Fibroblast of the aortic adventitia (primary cell): ENCODE data around the gene NDE1. TPM values are rescaled to one million over a fixed set of nuclear protein-coding genes. Genes with fewer than 3 reads are reported as not detected.

Source experiments
- DNase-seq: peaks from one replicate; pipeline ENCODE4 v3.0.0-alpha.2; 2010; ENCODE audit warnings: low read depth
- H3K4me3 ChIP-seq: 2 replicates; pipeline ENCODE4 v1.5.1; 2011; ENCODE audit warnings: low read depth, mild to moderate bottlenecking, control low read depth, low read length, moderate library complexity
- CTCF ChIP-seq: IDR thresholded peaks from 2 replicates; pipeline ENCODE4 v1.5.1; 2011; ENCODE audit warnings: mild to moderate bottlenecking, low read length, control low read depth, inconsistent platforms; ENCODE audit not compliant: insufficient read depth
- total RNA-seq: library from RNA; depleted of rRNA; stranded (reverse); fragments of >200 nt; gene quantifications from 2 replicates; pipeline ENCODE4 v1.2.3, GENCODE V29; 2012; ENCODE audit warnings: low replicate concordance

NDE1 gene
- total RNA-seq, 1 donor: 17.5 TPM

GRCh38 chr16:15611610-15612009 lies 38.4 kb upstream of the NDE1 start:
- no peak for DNase-seq
- no peak for TF ChIP-seq CTCF
- no peak overlapping the region for H3K4me3 ChIP-seq

- DNase-seq: no peak
- no peak overlapping the region for H3K4me3 ChIP-seq
- no peak for TF ChIP-seq CTCF
Measured at GRCh38 chr16:15613676-15614075, 36.4 kb upstream of the NDE1 start.

- H3K4me3 ChIP-seq: no peak overlapping the region
- TF ChIP-seq CTCF: no peak
- DNase-seq: no peak
Measured at GRCh38 chr16:15616012-15616411, 34.0 kb upstream of the NDE1 start.

- no peak for TF ChIP-seq CTCF
- no peak for DNase-seq
- H3K4me3 ChIP-seq: no peak overlapping the region
Measured at GRCh38 chr16:15616475-15617165, 33.4 kb upstream of the NDE1 start.

GRCh38 chr16:15617901-15618300 lies 32.1 kb upstream of the NDE1 start:
- no peak for DNase-seq
- no peak overlapping the region for H3K4me3 ChIP-seq
- no peak for TF ChIP-seq CTCF

- DNase-seq: peak; percentile 66
- no peak overlapping the region for H3K4me3 ChIP-seq
- TF ChIP-seq CTCF: no peak
Measured at GRCh38 chr16:15618392-15618791, 31.7 kb upstream of the NDE1 start.
